Fibroblast of lung (primary cell): ENCODE data around the gene MED31. TPM values are rescaled to one million over a fixed set of nuclear protein-coding genes. Genes with fewer than 3 reads are reported as not detected.

Source experiments
- DNase-seq, 2 donors: peaks; one replicate each; pipeline versions ENCODE4 v3.0.0 to v3.0.0-alpha.2; 2010; ENCODE audit warnings: low read depth in 2 of 2
- H2AFZ ChIP-seq: 2 replicates; pipeline ENCODE4 v1.5.1; 2012; ENCODE audit warnings: low read length, control low read depth, inconsistent platforms
- H3K27ac ChIP-seq: 2 replicates; pipeline ENCODE4 v1.5.1; 2011; ENCODE audit warnings: low read length, control low read depth; ENCODE audit not compliant: insufficient read depth
- H3K27me3 ChIP-seq: 2 replicates; pipeline ENCODE4 v1.5.1; 2011; ENCODE audit warnings: mild to moderate bottlenecking, low read length; ENCODE audit not compliant: control insufficient read depth, insufficient read depth
- H3K36me3 ChIP-seq: 2 replicates; pipeline ENCODE4 v1.5.1; 2011; ENCODE audit warnings: low read length; ENCODE audit not compliant: control insufficient read depth, insufficient read depth
- H3K4me1 ChIP-seq: 2 replicates; pipeline ENCODE4 v1.5.1; 2011; ENCODE audit warnings: low read length; ENCODE audit not compliant: control insufficient read depth, insufficient read depth; ENCODE audit errors: extremely low read depth
- H3K4me2 ChIP-seq: 2 replicates; pipeline ENCODE4 v1.5.1; 2011; ENCODE audit warnings: low read length, control low read depth; ENCODE audit not compliant: insufficient read depth; ENCODE audit errors: extremely low read depth
- H3K4me3 ChIP-seq, 4 experiments: fragments of 200-600 bp in 1 of 4; sonication (generic) in 1 of 4; replicated peaks in 1 of 4; 2 replicates each; pipeline ENCODE4 v1.5.1; 2011 to 2016; ENCODE audit warnings: low read length in 4 of 4, low read depth in 3 of 4, mild to moderate bottlenecking in 3 of 4, control low read depth in 2 of 4, inconsistent platforms in 1 of 4, mixed read lengths in 1 of 4; ENCODE audit not compliant: insufficient read depth in 1 of 4; ENCODE audit errors: control extremely low read depth in 1 of 4
- H3K79me2 ChIP-seq: 2 replicates; pipeline ENCODE4 v1.5.1; 2012; ENCODE audit warnings: mild to moderate bottlenecking, low read length, inconsistent platforms; ENCODE audit not compliant: control insufficient read depth, insufficient read depth
- H3K9ac ChIP-seq: 2 replicates; pipeline ENCODE4 v1.5.1; 2011; ENCODE audit warnings: mild to moderate bottlenecking, low read length, control low read depth; ENCODE audit not compliant: insufficient read depth
- H3K9me3 ChIP-seq: 2 replicates; pipeline ENCODE4 v1.5.1; 2012; ENCODE audit warnings: low read depth, low read length; ENCODE audit not compliant: control insufficient read depth, insufficient read depth
- H4K20me1 ChIP-seq: 2 replicates; pipeline ENCODE4 v1.5.1; 2011; ENCODE audit warnings: low read length; ENCODE audit not compliant: control insufficient read depth, insufficient read depth; ENCODE audit errors: extremely low read depth
- EZH2 ChIP-seq: IDR thresholded peaks from 2 replicates; pipeline ENCODE4 v1.5.1; 2012; ENCODE audit warnings: low read length, control low read depth, mild to moderate bottlenecking; ENCODE audit errors: missing control alignments
- polyA plus RNA-seq, 2 donors: library from polyadenylated mRNA; depleted of rRNA in 1 of 2; stranded (reverse) in 1 of 2; unstranded in 1 of 2; fragments of >200 nt; gene quantifications; 2 replicates each; pipeline ENCODE4 v1.2.1, GENCODE V29; 2011 to 2012; ENCODE audit warnings: missing spikeins in 1 of 2
- total RNA-seq: library from RNA; depleted of rRNA; stranded (reverse); fragments of >200 nt; gene quantifications from 2 replicates; pipeline ENCODE4 v1.2.1, GENCODE V29; 2014
- TF ChIP-seq, protein P1 (sequence below), 2 donors: IDR thresholded peaks in 1 of 2; conservative IDR thresholded peaks in 1 of 2; 1 replicate in 1 of 2; 2 replicates in 1 of 2; pipeline ENCODE4 v1.5.1; 2011 to 2012; ENCODE audit warnings: low read length in 2 of 2, control low read depth in 1 of 2, inconsistent platforms in 1 of 2, low read depth in 1 of 2, mild to moderate bottlenecking in 1 of 2

Gene MED31
- total and polyA plus RNA-seq, 2 donors (not counting 1 experiment from before 2014, with no cell fraction given) = 10.6 to 17.0 TPM

DNA sequence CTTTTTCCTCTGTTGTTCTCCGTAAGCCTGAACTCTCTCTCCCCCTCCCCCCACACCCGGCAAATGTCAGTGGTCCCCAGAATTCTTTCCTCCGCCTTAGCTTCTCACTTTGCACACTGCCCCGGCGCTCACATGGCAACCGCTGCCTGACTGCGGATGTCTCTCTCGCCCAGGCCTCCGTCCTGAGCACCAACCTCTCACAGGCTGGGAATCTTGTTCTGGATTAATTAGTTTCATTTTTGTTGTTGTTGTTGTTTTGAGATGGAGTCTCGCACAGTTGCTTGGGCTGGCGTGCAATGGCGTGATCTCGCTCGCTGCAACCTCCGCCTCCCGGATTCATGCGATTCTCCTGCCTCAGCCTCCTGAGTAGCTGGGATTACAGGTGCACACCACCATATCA lies 16.8 kb upstream of the MED31 start:
- Histone ChIP-seq H3K9me3 (no peaks in the 10 kb centered on the region), H3K27me3 (peaks cover 7% of the 10 kb centered on the region), H3K4me1 (no peaks in the 10 kb centered on the region), H3K36me3 (no peaks in the 10 kb centered on the region), H3K4me2 (no peak overlapping the region), H2AFZ (no peak overlapping the region), H3K27ac (no peak overlapping the region), H3K4me3 (no peak overlapping the region), H3K79me2 (no peaks in the 10 kb centered on the region), H4K20me1 (no peaks in the 10 kb centered on the region), H3K9ac (no peak overlapping the region)
- TF ChIP-seq, protein P1, sequence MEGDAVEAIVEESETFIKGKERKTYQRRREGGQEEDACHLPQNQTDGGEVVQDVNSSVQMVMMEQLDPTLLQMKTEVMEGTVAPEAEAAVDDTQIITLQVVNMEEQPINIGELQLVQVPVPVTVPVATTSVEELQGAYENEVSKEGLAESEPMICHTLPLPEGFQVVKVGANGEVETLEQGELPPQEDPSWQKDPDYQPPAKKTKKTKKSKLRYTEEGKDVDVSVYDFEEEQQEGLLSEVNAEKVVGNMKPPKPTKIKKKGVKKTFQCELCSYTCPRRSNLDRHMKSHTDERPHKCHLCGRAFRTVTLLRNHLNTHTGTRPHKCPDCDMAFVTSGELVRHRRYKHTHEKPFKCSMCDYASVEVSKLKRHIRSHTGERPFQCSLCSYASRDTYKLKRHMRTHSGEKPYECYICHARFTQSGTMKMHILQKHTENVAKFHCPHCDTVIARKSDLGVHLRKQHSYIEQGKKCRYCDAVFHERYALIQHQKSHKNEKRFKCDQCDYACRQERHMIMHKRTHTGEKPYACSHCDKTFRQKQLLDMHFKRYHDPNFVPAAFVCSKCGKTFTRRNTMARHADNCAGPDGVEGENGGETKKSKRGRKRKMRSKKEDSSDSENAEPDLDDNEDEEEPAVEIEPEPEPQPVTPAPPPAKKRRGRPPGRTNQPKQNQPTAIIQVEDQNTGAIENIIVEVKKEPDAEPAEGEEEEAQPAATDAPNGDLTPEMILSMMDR (conservative IDR thresholded peaks at IDR 0.05 in 1 of 2, IDR thresholded peaks at IDR 0.05 in 1 of 2; ENCODE audit: low read depth in 1 of 2, low read length in 2 of 2) = no peak
- no peak for TF ChIP-seq EZH2
- no peak for DNase-seq

DNA sequence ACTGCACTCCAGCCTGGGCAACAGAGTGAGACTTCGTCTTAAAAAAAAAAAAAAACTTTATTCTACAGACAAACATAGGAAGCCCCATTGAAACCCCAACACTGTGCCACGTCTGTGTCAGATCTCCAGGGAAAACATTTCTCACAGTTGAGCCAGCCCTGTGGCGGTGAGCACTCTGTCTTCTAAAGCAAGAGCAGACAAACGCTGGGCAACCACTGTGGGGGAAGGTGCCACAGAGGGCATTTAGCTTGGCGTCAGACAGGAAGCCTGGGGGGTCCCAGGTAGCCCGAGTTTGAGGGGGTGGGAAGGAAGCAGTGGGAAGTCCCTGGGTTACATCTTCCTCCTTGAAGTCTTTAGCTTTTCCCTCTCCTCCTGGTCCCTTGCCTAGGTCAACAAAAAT lies 16.1 kb upstream of the MED31 start:
- no peaks in the 10 kb centered on the region for H3K9me3 ChIP-seq
- no peaks in the 10 kb centered on the region for H4K20me1 ChIP-seq
- H3K4me1 ChIP-seq = no peaks in the 10 kb centered on the region
- H3K4me3 ChIP-seq = no peak overlapping the region
- peaks cover 7% of the 10 kb centered on the region for H3K27me3 ChIP-seq
- no peak overlapping the region for H3K4me2 ChIP-seq
- H3K27ac ChIP-seq = no peak overlapping the region
- no peak overlapping the region for H2AFZ ChIP-seq
- no peaks in the 10 kb centered on the region for H3K36me3 ChIP-seq
- TF ChIP-seq, protein P1 (conservative IDR thresholded peaks at IDR 0.05 in 1 of 2, IDR thresholded peaks at IDR 0.05 in 1 of 2; ENCODE audit: low read depth in 1 of 2, low read length in 2 of 2) = no peak
- no peak for TF ChIP-seq EZH2
- H3K79me2 ChIP-seq = no peaks in the 10 kb centered on the region
- no peak overlapping the region for H3K9ac ChIP-seq
- no peak for DNase-seq

DNA sequence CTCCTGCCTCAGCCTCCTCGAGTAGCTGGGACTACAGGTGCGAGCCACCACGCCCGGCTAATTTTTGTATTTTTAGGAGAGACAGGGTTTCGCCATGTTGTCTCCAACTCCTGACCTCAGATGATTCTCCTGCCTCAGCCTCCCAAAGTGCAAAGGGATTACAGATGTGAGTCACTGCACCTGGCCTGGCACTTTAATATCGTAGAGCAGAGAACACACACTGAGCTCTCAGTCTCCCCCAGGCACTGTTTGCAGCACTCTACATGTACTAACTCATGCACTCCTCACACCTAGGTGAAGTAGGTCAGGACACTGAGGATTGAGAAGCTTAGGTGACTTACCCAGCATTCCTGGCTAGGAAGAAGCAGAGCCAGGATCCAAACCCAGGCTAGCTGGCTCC lies 15.2 kb upstream of the MED31 start:
- no peak overlapping the region for H2AFZ ChIP-seq
- no peak overlapping the region for H3K4me2 ChIP-seq
- no peak overlapping the region for H3K27ac ChIP-seq
- no peak for DNase-seq
- H3K9me3 ChIP-seq = no peaks in the 10 kb centered on the region
- H4K20me1 ChIP-seq = no peaks in the 10 kb centered on the region
- H3K27me3 ChIP-seq = peaks cover 7% of the 10 kb centered on the region
- no peaks in the 10 kb centered on the region for H3K4me1 ChIP-seq
- H3K36me3 ChIP-seq = no peaks in the 10 kb centered on the region
- no peaks in the 10 kb centered on the region for H3K79me2 ChIP-seq
- no peak overlapping the region for H3K9ac ChIP-seq
- H3K4me3 ChIP-seq = no peak overlapping the region
- TF ChIP-seq, protein P1 (conservative IDR thresholded peaks at IDR 0.05 in 1 of 2, IDR thresholded peaks at IDR 0.05 in 1 of 2; ENCODE audit: low read depth in 1 of 2, low read length in 2 of 2) = no peak
- TF ChIP-seq EZH2 = no peak
